Testis (tissue), 2 donors: ENCODE data around the gene FBP1.

ENCODE experiments used
- CTCF ChIP-seq, 3 experiments: fragments of 450-650 bp in 2 of 3; fragments of 200-600 bp in 1 of 3; sonication (generic) in 1 of 3; IDR thresholded peaks; one replicate each; pipeline ENCODE4 v1.5.1; 2016 to 2019; ENCODE audit warnings: antibody characterized with exemption in 3 of 3, mild to moderate bottlenecking in 2 of 3, moderate library complexity in 1 of 3
- POLR2A ChIP-seq: fragments of 450-650 bp; IDR thresholded peaks from one replicate; pipeline ENCODE4 v1.6.1; 2017; ENCODE audit warnings: antibody characterized with exemption, mild to moderate bottlenecking, moderate library complexity

- TF ChIP-seq CTCF (IDR thresholded peaks at IDR 0.05) (no peak), POLR2A (no peak)
Measured at GRCh38 chr9:94613003-94613402, 26.3 kb downstream of the FBP1 start.
